T-helper 17 cell (primary cell): Measurements from ENCODE around the gene IKBKE. TPM values are rescaled to one million over a fixed set of nuclear protein-coding genes. Genes with fewer than 3 reads are reported as not detected.

ENCODE experiments used
- ATAC-seq: fragments of 150-1000 bp; cut with Tn5 transposase; 2 replicates; pipeline ENCODE4 v1.10.0; 2021; ENCODE audit warnings: mild to moderate bottlenecking, moderate library complexity
- DNase-seq, 3 donors: peaks; one replicate each; pipeline versions ENCODE4 v3.0.0 to v3.0.0-alpha.2; 2020 to 2021
- H3K9me3 ChIP-seq: one replicate; pipeline ENCODE4 v1.7.0; 2013; ENCODE audit warnings: low read length, mild to moderate bottlenecking; ENCODE audit not compliant: control insufficient read depth, poor library complexity, severe bottlenecking
- H3K27ac Mint-ChIP-seq: one replicate; pipeline ENCODE4 v1.8.0; 2022; ENCODE audit warnings: mild to moderate bottlenecking, moderate library complexity, mixed read lengths
- H3K27me3 Mint-ChIP-seq: one replicate; pipeline ENCODE4 v1.8.0; 2022; ENCODE audit warnings: mixed read lengths
- H3K36me3 Mint-ChIP-seq: one replicate; pipeline ENCODE4 v1.8.0; 2022; ENCODE audit warnings: low read depth, mixed read lengths
- H3K4me1 Mint-ChIP-seq: one replicate; pipeline ENCODE4 v1.8.0; 2022; ENCODE audit warnings: mild to moderate bottlenecking, mixed read lengths
- H3K4me3 Mint-ChIP-seq: one replicate; pipeline ENCODE4 v1.8.0; 2022; ENCODE audit warnings: mild to moderate bottlenecking, moderate library complexity, mixed read lengths
- total RNA-seq, 4 donors: library from RNA in 2 of 4; stranded (reverse) in 2 of 4; gene quantifications; one replicate each; pipeline ENCODE4 v1.2.3 and lab custom pipeline; 2022 to 2026

Gene IKBKE
- total RNA-seq, 2 donors from 2014 or later: 48.5 to 72.5 TPM

DNA sequence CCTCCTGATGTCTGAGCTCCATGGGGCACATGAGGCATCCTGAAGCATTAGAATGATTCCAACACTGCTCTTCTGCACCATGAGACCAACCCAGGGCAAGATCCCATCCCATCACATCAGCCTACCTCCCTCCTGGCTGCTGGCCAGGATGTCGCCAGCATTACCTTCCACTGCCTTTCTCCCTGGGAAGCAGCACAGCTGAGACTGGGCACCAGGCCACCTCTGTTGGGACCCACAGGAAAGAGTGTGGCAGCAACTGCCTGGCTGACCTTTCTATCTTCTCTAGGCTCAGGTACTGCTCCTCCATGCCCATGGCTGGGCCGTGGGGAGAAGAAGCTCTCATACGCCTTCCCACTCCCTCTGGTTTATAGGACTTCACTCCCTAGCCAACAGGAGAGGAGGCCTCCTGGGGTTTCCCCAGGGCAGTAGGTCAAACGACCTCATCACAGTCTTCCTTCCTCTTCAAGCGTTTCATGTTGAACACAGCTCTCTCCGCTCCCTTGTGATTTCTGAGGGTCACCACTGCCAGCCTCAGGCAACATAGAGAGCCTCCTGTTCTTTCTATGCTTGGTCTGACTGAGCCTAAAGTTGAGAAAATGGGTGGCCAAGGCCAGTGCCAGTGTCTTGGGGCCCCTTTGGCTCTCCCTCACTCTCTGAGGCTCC lies 26.0 kb downstream of the IKBKE start:
- peak overlapping the region; percentile 31 for H3K4me3 Mint-ChIP-seq
- H3K4me1 Mint-ChIP-seq: peaks cover 17% of the 10 kb centered on the region
- H3K27ac Mint-ChIP-seq: peak overlapping the region; percentile 84
- peaks cover 1% of the 10 kb centered on the region for H3K36me3 Mint-ChIP-seq
- ATAC-seq (no peak), DNase-seq (no peak)
- H3K9me3 ChIP-seq: no peaks in the 10 kb centered on the region
- no peaks in the 10 kb centered on the region for H3K27me3 Mint-ChIP-seq

DNA sequence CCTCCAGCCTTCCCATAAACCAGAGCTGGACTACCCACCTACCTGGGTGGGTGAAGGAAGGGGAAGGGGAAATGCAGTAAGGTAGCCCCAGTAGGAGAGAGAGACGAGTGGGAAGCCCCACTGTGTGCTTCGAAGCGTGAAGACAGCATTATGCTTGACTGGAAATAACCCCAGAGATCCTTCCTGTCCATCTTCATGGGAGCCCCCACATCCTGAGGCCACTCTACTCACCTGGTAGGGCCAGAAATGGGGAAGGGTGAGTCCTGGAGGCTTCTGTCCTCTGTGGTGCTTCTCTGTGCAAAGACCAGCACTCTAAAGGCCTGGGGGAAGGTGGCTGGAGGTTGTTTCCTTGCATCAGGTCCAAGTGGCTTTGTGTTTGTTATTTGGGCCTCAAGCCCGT lies 27.1 kb downstream of the IKBKE start:
- no peak for DNase-seq
- no peaks in the 10 kb centered on the region for H3K27me3 Mint-ChIP-seq
- peak overlapping the region; percentile 84 for H3K27ac Mint-ChIP-seq
- no peaks in the 10 kb centered on the region for H3K9me3 ChIP-seq
- peaks cover 14% of the 10 kb centered on the region for H3K4me1 Mint-ChIP-seq
- ATAC-seq: no peak
- no peak overlapping the region for H3K4me3 Mint-ChIP-seq
- no peaks in the 10 kb centered on the region for H3K36me3 Mint-ChIP-seq

DNA sequence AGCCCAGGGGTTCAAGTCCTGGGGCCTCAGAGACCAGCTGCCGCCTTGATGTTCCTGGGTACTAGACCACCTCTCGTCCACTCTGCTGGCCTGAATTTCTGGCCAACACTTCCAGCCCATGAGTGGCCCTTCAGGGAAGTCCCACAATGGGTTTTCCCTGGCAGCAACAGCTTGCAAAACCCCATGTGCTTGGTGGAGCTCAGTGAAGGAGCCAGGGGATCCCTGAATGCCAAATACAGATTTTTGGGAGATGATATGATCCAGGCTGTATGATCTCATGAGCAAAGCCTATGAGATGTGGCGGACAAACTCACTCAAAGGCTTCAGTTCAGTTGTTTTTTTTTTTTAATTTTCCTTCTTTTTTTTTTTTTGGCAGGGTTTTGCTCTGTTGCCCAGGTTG lies 27.5 kb downstream of the IKBKE start:
- Mint-ChIP-seq H3K27me3 (no peaks in the 10 kb centered on the region), H3K4me3 (no peak overlapping the region), H3K4me1 (peaks cover 14% of the 10 kb centered on the region), H3K36me3 (no peaks in the 10 kb centered on the region), H3K27ac (peak overlapping the region; percentile 4)
- no peaks in the 10 kb centered on the region for H3K9me3 ChIP-seq
- ATAC-seq: no peak
- no peak for DNase-seq

DNA sequence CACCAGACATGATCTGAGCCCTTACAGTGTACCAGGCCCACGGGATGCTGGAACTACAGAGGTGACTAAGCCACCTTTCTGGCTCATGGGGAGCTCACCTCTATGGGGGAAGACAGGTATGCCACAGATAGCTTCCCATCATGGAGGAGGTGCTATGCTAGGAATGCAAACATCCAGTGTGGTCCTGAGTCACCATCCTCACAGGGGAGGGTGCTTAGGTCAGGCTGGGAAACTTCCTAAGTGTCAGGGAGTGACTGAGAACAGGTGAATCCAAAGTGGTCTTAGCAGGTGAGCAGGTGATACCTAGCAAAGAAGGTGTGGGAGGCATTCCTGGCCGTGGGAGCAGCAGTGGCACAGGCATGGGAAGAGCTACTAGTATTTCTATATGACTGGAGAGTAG lies 28.4 kb downstream of the IKBKE start:
- no peaks in the 10 kb centered on the region for H3K36me3 Mint-ChIP-seq
- DNase-seq (no peak), ATAC-seq (no peak)
- H3K9me3 ChIP-seq: no peaks in the 10 kb centered on the region
- H3K4me1 Mint-ChIP-seq: peaks cover 14% of the 10 kb centered on the region
- no peak overlapping the region for H3K27ac Mint-ChIP-seq
- H3K4me3 Mint-ChIP-seq: no peak overlapping the region
- no peaks in the 10 kb centered on the region for H3K27me3 Mint-ChIP-seq

DNA sequence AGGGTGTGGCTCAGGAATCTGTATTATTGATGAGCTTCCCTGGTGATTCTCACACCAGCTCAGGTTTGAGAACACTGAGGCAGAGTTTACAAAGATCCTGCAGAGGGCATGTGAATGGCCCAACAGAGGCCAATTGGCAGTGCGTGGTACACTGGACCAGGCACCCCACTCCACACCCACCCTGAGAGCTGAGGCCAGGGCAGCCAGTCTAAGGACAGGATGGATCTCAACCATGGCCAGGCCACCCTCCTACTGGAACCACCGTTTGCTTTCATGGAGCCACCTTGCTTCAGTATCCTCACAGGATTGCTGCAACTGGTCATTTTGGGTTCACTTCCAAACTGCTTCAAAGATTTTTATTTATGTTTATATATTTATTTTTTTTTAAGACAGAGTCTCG lies 29.8 kb downstream of the IKBKE start:
- H3K27me3 Mint-ChIP-seq: no peaks in the 10 kb centered on the region
- ATAC-seq (no peak), DNase-seq (no peak)
- H3K27ac Mint-ChIP-seq: no peak overlapping the region
- H3K36me3 Mint-ChIP-seq: no peaks in the 10 kb centered on the region
- peaks cover 21% of the 10 kb centered on the region for H3K4me1 Mint-ChIP-seq
- H3K4me3 Mint-ChIP-seq: no peak overlapping the region
- H3K9me3 ChIP-seq: no peaks in the 10 kb centered on the region

DNA sequence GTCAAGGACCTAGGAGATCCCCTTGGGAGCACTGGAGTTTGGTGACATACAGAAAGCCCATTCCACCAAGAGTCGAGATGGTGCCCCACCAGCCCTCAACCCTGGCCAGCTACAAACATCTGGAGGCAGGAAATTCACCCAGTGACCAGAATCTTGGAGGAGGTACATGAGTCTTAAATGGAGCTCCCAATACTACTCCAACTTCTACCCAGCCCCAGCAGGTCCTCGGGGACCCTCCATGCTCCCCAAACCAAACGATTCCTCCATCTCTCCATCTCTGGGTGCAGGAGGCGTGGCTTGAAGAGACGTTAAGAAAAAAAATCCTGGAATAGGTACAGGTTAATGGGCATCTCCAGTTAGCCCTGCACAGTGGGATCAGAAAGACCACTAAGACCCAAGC lies 31.6 kb downstream of the IKBKE start:
- Mint-ChIP-seq H3K4me1 (peaks cover 24% of the 10 kb centered on the region), H3K4me3 (no peak overlapping the region), H3K27me3 (no peaks in the 10 kb centered on the region), H3K27ac (no peak overlapping the region), H3K36me3 (no peaks in the 10 kb centered on the region)
- ATAC-seq: no peak
- no peaks in the 10 kb centered on the region for H3K9me3 ChIP-seq
- no peak for DNase-seq

DNA sequence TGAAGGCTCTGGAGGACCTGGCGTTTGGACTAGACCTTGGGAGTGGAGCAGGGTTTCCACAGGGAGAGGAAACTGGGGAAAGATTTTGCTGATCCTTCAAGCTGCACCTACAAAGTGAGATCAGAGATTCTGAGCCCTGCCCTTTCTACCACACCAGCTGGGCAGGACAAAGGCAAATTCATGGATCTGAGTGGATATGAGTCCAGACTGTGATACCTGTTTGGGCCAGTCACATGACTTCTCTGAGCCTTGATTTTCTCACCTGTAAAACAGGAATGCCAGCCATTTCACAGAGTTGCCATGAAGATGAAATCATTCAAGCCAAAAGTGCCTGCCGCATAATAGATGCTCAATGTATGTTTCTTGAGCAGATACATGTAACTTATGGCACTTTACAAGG lies 32.1 kb downstream of the IKBKE start:
- Mint-ChIP-seq H3K27ac (no peak overlapping the region), H3K4me1 (peaks cover 21% of the 10 kb centered on the region), H3K36me3 (no peaks in the 10 kb centered on the region), H3K4me3 (no peak overlapping the region), H3K27me3 (no peaks in the 10 kb centered on the region)
- ATAC-seq (no peak), DNase-seq (no peak)
- no peaks in the 10 kb centered on the region for H3K9me3 ChIP-seq

DNA sequence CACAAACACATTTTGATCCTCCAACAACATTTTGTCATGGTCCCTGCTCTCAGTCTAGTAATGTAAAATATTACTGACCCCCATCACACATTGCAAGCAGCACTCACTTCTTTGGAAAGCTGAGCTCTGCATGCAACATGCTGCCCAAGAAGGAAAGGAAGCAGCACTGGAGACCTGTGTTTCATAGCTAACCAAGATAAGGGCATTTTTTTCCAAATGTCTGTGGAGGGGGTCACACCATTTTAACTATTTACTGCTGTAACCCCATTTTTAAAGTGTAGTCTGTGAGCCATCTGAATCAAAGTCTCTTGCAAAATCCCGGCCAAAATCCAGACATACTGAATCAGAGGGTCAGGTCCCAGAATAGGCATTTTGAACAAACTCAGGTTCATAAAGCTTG lies 32.5 kb downstream of the IKBKE start:
- Mint-ChIP-seq H3K27ac (no peak overlapping the region), H3K4me3 (no peak overlapping the region), H3K4me1 (peaks cover 21% of the 10 kb centered on the region), H3K36me3 (no peaks in the 10 kb centered on the region), H3K27me3 (no peaks in the 10 kb centered on the region)
- DNase-seq: no peak
- no peak for ATAC-seq
- H3K9me3 ChIP-seq: no peaks in the 10 kb centered on the region

DNA sequence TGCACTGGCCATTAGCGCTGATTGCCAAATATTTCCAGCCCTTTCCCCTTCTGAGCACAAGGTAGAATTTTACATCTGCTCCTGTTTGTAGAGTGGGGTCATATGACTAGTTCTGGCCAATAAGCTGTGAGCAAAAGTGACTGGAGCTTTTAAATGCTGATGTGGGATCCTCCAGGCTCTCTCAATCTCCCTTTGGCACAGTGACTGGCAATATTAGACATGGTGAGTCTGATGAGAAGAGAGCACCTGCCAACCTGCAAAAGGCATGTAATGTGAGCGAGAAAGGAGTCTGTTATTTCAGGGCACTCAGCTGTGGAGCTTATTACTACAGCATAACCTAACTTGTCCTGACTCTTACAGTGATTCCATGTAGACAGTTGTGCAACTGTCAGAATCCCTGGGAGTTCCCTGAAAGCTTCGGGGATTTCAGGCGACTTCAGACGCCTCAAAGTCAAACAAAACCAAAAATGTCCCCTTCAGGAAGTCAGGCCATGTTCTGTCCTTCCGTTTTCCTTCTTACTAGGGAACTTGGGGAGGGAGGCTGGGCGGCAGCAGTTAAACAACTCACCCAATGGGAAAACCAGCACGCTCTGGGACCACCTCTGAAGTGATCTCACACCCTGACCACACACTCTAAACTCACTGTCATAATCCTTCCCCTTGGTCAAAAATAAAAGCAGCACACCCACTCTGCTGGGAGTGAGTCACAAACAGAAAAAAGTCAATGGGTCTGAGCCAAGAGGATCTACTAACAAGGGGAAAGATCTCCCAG lies 33.5 kb downstream of the IKBKE start:
- no peaks in the 10 kb centered on the region for H3K36me3 Mint-ChIP-seq
- DNase-seq: no peak

DNA sequence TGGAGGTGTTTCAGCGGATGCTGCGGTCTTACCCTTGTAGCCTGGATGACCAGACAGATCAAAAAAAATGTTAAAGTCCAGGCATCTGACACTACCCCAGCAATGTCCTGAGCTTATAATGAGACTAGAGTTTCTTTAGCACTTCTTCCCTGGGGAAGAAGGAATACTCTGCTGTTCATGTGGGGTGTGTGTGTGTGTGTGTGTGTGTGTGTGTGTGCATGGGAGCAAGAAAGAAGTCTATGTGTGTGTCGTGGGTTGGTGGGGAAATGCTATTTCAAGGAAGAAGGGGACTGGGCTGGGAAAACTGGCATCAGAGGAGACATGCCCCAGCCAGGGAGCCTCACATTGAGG lies 34.1 kb downstream of the IKBKE start:
- no peaks in the 10 kb centered on the region for H3K36me3 Mint-ChIP-seq
- no peak overlapping the region for H3K4me3 Mint-ChIP-seq
- no peak for ATAC-seq
- H3K27ac Mint-ChIP-seq: peak overlapping the region; percentile 78
- DNase-seq: no peak
- H3K9me3 ChIP-seq: no peaks in the 10 kb centered on the region
- H3K4me1 Mint-ChIP-seq: peaks cover 19% of the 10 kb centered on the region
- H3K27me3 Mint-ChIP-seq: peaks cover 7% of the 10 kb centered on the region

More for the DNA sequence above, 33.5 kb downstream of the IKBKE start:
- Mint-ChIP-seq H3K27ac (no peak overlapping the region), H3K4me3 (no peak overlapping the region), H3K4me1 (peaks cover 19% of the 10 kb centered on the region), H3K27me3 (peaks cover 2% of the 10 kb centered on the region)
- ATAC-seq: no peak
- H3K9me3 ChIP-seq: no peaks in the 10 kb centered on the region

DNA sequence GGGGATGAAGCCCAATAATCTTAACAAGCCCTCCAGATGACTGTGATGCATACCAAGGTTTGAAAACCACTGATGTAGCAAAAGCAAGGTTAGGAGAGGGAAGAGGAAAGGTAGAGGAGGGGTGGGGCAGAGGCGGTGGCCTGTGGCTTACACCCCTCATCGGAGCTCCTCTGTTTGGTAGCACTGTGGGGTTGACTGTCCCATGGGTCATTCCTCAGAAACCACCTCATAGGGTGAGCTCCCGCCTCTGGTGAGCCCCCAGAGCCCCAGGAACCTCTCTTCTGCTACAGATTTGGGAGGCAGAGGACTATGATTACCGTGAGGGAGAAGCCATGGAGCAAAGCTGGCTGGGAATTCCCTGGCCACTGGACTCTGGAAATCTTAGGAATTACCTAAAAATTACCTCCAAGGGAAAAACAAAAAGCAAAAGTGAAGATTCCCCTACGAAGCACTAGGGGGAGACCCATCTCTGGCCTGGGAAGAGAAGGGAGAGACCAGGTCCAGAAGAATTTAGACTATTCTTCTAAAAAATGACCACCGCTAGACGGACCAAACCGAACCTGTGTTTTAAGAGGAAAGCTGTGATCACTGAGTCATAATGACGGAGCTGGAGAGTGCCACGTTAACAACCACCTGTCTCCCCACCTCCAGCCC lies 35.6 kb downstream of the IKBKE start:
- peak overlapping the region; percentile 78 for H3K27ac Mint-ChIP-seq
- H3K4me1 Mint-ChIP-seq: peaks cover 22% of the 10 kb centered on the region

DNA sequence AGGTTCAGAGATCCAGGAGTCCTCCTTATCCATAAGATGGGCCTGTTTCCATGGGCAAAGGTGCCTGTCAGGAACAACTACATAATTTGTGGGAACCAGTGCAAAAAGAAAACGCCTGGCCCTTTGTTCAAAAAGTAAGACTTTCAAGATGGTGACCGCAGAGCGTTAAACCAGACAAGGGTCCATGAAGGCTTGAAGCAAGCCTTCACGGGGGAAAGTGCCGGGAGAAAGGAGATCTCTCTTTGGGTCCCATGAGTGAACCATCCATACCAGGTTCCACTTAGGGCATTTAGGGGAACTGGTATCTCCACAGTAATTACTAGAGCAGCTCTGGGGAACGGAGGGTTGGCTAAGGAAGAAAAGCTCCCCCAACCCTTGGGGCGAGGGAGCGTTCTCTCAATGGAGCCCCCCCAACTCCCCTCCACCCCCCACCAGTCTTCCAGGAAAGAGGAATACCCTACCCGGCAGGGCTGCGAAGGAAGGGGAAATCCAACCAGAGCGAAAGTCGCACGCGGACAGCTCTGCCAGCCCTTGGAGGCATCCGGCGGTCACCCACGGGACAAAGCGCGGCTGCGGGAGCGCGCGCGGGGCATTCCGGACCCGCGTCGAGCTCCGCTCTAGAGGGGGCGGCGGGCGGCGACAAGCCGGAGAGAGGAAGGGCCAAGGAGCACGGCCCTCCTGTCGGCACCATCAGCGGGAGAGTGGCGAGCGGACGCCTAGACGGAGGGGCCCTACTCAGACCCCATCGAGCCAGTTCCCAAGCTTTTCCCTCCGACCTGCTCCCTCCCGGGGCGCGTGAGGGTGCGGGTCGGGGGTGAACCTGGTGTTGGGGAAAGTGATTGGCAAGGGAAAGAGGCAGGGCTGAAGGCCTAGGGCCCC lies 36.4 kb downstream of the IKBKE start:
- peaks cover 22% of the 10 kb centered on the region for H3K4me1 Mint-ChIP-seq
- H3K9me3 ChIP-seq: no peaks in the 10 kb centered on the region
- peaks cover 22% of the 10 kb centered on the region for H3K27me3 Mint-ChIP-seq
- H3K36me3 Mint-ChIP-seq: no peaks in the 10 kb centered on the region
- peak; percentile 34 for ATAC-seq
- peak overlapping the region; percentile 78 for H3K27ac Mint-ChIP-seq
- H3K4me3 Mint-ChIP-seq: peak overlapping the region; percentile 85
- DNase-seq: no peak

More for the DNA sequence above, 35.6 kb downstream of the IKBKE start:
- peaks cover 18% of the 10 kb centered on the region for H3K27me3 Mint-ChIP-seq
- DNase-seq: no peak
- no peaks in the 10 kb centered on the region for H3K9me3 ChIP-seq
- no peak for ATAC-seq
- peak overlapping the region; percentile 85 for H3K4me3 Mint-ChIP-seq
- no peaks in the 10 kb centered on the region for H3K36me3 Mint-ChIP-seq
